GM19372 (cell line): ENCODE data around the gene SYNPO2.
A peak's percentile ranks its signal among the peaks of the same experiment; 100 is the strongest.

Experiments
- ATAC-seq: cut with Tn5 transposase; IDR thresholded peaks from one replicate; pipeline ENCODE4 v1.9.1; 2021; ENCODE audit warnings: mild to moderate bottlenecking, low read depth, moderate library complexity; ENCODE audit not compliant: unreplicated experiment

SYNPO2 gene, protein sequence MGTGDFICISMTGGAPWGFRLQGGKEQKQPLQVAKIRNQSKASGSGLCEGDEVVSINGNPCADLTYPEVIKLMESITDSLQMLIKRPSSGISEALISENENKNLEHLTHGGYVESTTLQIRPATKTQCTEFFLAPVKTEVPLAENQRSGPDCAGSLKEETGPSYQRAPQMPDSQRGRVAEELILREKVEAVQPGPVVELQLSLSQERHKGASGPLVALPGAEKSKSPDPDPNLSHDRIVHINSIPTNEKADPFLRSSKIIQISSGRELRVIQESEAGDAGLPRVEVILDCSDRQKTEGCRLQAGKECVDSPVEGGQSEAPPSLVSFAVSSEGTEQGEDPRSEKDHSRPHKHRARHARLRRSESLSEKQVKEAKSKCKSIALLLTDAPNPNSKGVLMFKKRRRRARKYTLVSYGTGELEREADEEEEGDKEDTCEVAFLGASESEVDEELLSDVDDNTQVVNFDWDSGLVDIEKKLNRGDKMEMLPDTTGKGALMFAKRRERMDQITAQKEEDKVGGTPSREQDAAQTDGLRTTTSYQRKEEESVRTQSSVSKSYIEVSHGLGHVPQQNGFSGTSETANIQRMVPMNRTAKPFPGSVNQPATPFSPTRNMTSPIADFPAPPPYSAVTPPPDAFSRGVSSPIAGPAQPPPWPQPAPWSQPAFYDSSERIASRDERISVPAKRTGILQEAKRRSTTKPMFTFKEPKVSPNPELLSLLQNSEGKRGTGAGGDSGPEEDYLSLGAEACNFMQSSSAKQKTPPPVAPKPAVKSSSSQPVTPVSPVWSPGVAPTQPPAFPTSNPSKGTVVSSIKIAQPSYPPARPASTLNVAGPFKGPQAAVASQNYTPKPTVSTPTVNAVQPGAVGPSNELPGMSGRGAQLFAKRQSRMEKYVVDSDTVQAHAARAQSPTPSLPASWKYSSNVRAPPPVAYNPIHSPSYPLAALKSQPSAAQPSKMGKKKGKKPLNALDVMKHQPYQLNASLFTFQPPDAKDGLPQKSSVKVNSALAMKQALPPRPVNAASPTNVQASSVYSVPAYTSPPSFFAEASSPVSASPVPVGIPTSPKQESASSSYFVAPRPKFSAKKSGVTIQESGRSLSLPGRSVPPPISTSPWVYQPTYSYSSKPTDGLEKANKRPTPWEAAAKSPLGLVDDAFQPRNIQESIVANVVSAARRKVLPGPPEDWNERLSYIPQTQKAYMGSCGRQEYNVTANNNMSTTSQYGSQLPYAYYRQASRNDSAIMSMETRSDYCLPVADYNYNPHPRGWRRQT

GRCh38 chr4:118888666-118889311 is at the start of gene SYNPO2:
TSS of gene SYNPO2 (plus strand) at chr4:118888854. CDS start at chr4:118889037, 183 bp downstream.
- ATAC-seq, result peak; percentile 72

- no peak for ATAC-seq
Observed at GRCh38 chr4:118839221-118839927, 49.3 kb upstream of the SYNPO2 start.

DNA sequence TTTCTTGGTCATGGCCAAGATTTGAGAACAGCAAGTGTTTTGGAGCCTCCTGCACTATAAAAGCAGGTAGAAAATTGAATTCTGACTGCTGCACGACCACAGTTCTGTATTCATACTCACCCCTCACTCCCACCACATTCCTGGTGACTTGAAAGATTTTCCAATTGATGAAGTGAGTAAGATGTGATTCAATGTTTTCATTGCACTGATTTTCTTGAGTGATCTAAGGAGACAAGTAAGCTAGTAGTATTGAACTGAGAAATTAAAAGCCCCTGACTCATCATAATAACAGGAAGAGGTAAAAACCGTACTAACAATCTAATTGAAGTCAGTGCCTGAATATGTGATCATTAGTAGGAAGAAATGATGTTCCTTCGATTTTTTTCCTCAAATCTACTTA is 46.6 kb upstream of the SYNPO2 start:
- no peak for ATAC-seq

GRCh38 chr4:118843237-118843636 is 45.4 kb upstream of the SYNPO2 start:
- ATAC-seq, result no peak

DNA sequence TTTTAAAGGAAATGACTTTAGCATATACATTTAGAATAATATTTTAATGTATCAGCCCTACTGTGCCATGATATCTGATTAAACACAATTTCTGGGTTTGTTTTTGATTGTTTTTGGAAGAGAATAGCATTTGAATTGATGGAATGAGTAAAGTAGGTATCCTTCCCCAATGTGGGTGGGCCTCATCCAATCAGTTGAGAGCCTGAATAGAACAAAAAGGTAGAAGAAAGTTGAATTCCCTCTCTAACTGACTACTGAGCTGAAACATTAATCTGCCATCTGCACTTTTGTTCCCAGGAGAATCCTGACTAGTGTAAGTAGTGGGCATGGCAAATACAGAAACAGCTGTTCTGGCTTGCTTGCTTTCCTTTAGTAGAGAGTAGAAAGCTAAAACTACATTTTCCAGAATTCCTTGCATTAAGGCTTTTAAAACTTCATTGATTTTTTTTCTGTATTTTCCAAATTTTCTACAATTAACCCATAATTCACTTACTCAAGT is 43.1 kb upstream of the SYNPO2 start:
- no peak for ATAC-seq

GRCh38 chr4:118846979-118847378 is 41.7 kb upstream of the SYNPO2 start:
- ATAC-seq, result no peak

GRCh38 chr4:118848242-118848641 is 40.4 kb upstream of the SYNPO2 start:
- no peak for ATAC-seq

DNA sequence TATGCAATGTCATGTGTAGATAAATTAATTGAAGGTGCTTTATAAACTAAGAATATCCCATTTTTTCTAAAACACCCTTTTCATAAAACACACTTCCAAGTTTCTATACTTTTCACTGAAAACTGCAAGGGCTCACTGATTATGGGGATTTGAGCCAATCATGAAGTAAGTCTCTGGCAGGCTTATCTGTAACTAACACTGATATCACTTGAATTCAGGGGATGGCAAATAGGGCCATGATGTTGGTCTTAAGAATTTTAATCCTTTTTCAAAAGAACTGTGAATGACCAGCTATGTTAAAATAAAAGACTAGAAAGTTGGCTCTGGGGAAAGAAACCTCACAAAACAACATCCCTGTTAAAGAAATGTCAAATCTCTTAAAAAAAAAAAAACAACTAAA is 39.8 kb upstream of the SYNPO2 start:
- no peak for ATAC-seq

- peak; percentile 11 for ATAC-seq
Observed at GRCh38 chr4:118849867-118850487, 38.7 kb upstream of the SYNPO2 start.

- ATAC-seq, result peak; percentile 85
Observed at GRCh38 chr4:118850488-118851173, 38.0 kb upstream of the SYNPO2 start.

DNA sequence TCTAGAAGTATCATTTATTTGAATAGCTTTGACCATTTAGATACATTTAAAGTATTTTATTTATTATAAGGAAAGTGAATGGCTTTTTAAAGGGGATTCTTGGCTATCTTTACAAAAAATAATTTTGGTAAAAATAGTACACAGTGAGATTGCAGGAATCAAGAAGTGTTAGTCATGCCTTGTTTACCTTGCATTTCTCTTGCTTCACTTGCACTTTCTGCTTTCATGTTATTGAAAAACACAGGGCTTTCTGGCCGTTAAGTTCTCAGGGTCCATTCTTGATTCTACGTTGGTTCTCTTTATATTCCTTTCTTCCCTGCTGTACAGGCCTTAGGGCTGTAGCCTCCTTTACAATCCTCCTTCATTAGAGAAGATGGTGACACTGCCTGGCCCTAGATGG is 30.9 kb upstream of the SYNPO2 start:
- no peak for ATAC-seq

- no peak for ATAC-seq
Observed at GRCh38 chr4:118858779-118859178, 29.9 kb upstream of the SYNPO2 start.

- ATAC-seq, result no peak
Observed at GRCh38 chr4:118865091-118865708, 23.5 kb upstream of the SYNPO2 start.

GRCh38 chr4:118866442-118866841 is 22.2 kb upstream of the SYNPO2 start:
- no peak for ATAC-seq

GRCh38 chr4:118867311-118868067 is 21.2 kb upstream of the SYNPO2 start:
- no peak for ATAC-seq

GRCh38 chr4:118869808-118870342 is 18.8 kb upstream of the SYNPO2 start:
- ATAC-seq, result no peak

DNA sequence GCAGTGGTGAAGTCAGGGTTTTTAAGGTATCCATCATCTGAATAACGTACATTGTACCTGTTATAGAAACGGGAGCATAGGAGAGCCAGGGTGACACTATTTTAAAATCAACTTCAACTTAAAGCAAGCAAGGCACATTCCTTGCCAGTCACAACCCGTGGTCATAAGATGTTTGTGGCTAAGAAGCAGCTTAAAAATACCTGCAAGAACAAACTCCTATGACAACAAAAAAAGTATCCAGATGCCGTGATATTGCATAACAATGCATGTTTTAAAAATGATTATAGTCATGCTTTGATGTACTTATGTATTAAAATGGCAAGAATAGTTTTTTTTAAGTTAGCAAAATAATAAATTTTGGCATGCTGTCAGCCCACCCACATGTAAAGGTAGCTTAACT is 16.5 kb upstream of the SYNPO2 start:
- ATAC-seq, result no peak
